ENCODE measurements around the gene PDE4D. TPM values are rescaled to one million over a fixed set of nuclear protein-coding genes. Genes with fewer than 3 reads are reported as not detected.

The PDE4D gene
- total RNA-seq, 2 experiments from 2014 or later = 0.50 to 0.51 TPM

DNA sequence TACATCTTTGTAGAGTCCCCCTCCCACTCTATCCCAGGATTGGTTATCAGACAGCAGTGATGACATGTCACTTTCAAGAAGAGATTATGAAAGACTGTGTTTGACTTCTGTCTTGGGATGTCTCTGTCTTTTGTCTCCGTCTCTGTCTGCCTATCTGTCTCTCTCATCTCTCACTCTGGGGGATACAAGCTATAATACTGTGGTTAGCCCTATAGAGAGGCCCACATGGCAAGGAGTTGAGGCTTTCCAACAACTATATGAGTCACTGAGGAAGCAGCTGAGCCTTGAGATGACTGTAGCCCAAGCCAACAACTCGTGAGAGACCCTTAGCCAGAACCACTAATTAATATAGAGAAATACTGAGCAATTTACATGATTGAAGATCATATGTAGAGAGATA, 284.8 kb downstream of the PDE4D start:
- POLR2A ChIA-PET = no interaction called here

DNA sequence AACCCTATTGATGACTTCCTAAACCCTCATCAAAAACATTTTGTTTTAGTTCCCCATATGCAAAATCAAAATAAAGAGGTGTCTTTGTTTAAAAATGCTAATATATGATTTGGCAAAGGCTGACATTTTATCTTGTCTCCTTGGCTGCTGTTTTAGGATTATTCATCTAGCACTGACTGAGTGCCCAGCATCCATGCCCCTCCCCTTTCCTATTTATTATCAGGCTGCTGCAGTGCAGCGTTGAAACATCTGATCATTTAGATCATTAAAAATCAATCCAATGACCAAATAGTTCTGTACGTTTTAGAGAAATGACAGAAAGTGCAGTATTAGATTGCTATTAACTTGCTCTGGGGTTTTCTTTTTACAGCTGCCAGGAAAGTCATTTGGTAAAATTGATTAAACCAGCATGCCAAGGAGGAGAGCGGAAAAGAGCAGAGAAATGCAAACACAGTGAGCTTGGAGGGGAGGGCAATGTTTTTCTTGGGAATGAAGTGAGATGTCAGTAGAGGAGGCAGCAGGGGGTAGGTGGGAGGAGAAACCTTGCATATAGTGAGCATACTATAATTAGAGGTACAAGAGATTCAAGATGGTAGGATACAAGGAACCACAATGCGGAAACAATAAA, 286.3 kb downstream of the PDE4D start:
- no peak for DNase-seq (ENCODE audit: low spot score)
- intact Hi-C loops (cut with micrococcal nuclease; ENCODE audit: unreplicated experiment) = no loop called here
- Histone ChIP-seq H3K4me2 (ENCODE audit: low read length) (no peak overlapping the region), H2AFZ (ENCODE audit: low read length) (no peak overlapping the region), H3K9me2 (ENCODE audit: insufficient read depth, low read length) (no peaks in the 10 kb centered on the region), H3K4me1 (ENCODE audit: insufficient read depth, low read length, poor library complexity, severe bottlenecking) (no peaks in the 10 kb centered on the region), H3K79me2 (ENCODE audit: insufficient read depth, low read depth, low read length) (no peaks in the 10 kb centered on the region), H3K4me3 (ENCODE audit: low read depth, low read length, poor library complexity, severe bottlenecking) (no peak overlapping the region), H4K20me1 (ENCODE audit: insufficient read depth, low read length) (no peaks in the 10 kb centered on the region), H3K36me3 (ENCODE audit: insufficient read depth, low read length) (no peaks in the 10 kb centered on the region), H3K9me3 (ENCODE audit: low read length) (no peaks in the 10 kb centered on the region), H3K27ac (ENCODE audit: low read depth, low read length, poor library complexity, severe bottlenecking) (no peak overlapping the region)
- BruUV-seq (replicated peaks) = no TSS peak
- ChIA-PET POLR2A (no interaction called here), CTCF (ENCODE audit: unreplicated experiment) (interaction anchor here (0.5 kb wide), 1 partner anchor 629 kb away, joined by 3 read pairs; no protein-coding TSS in a partner anchor)
- TF ChIP-seq EZH2phosphoT487 (IDR thresholded peaks at IDR 0.05; ENCODE audit: borderline replicate concordance, low read depth, low read length) = no peak
- TF ChIP-seq CTCF (conservative IDR thresholded peaks at IDR 0.05; ENCODE audit: low read length) = no peak

More for the DNA sequence above, 284.8 kb downstream of the PDE4D start:
- Histone ChIP-seq H3K9me3 (ENCODE audit: low read length) (no peaks in the 10 kb centered on the region), H2AFZ (ENCODE audit: low read length) (no peak overlapping the region), H3K27ac (ENCODE audit: low read depth, low read length, poor library complexity, severe bottlenecking) (no peak overlapping the region), H3K4me2 (ENCODE audit: low read length) (no peak overlapping the region), H3K4me1 (ENCODE audit: insufficient read depth, low read length, poor library complexity, severe bottlenecking) (no peaks in the 10 kb centered on the region), H4K20me1 (ENCODE audit: insufficient read depth, low read length) (no peaks in the 10 kb centered on the region), H3K4me3 (ENCODE audit: low read depth, low read length, poor library complexity, severe bottlenecking) (no peak overlapping the region), H3K9me2 (ENCODE audit: insufficient read depth, low read length) (no peaks in the 10 kb centered on the region), H3K79me2 (ENCODE audit: insufficient read depth, low read depth, low read length) (no peaks in the 10 kb centered on the region), H3K36me3 (ENCODE audit: insufficient read depth, low read length) (no peaks in the 10 kb centered on the region)
- DNase-seq (ENCODE audit: low spot score) = no peak
- CTCF ChIA-PET (ENCODE audit: unreplicated experiment) = no interaction called here
- TF ChIP-seq CTCF (conservative IDR thresholded peaks at IDR 0.05; ENCODE audit: low read length) = no peak
- no peak for TF ChIP-seq EZH2phosphoT487 (IDR thresholded peaks at IDR 0.05; ENCODE audit: borderline replicate concordance, low read depth, low read length)
- intact Hi-C loops (cut with micrococcal nuclease; ENCODE audit: unreplicated experiment) = no loop called here
- no TSS peak for BruUV-seq (replicated peaks)

GRCh38 chr5:59605915-59606314, 287.6 kb downstream of the PDE4D start:
- no peaks in the 10 kb centered on the region for H3K79me2 ChIP-seq (ENCODE audit: insufficient read depth, low read depth, low read length)

More at GRCh38 chr5:59605915-59606314, 287.6 kb downstream of the PDE4D start:
- no peaks in the 10 kb centered on the region for H3K4me1 ChIP-seq (ENCODE audit: insufficient read depth, low read length, poor library complexity, severe bottlenecking)
- DNase-seq (ENCODE audit: low spot score) = no peak
- CTCF ChIA-PET (ENCODE audit: unreplicated experiment) = no interaction called here
- intact Hi-C loops (cut with micrococcal nuclease; ENCODE audit: unreplicated experiment) = no loop called here
- no peak overlapping the region for H3K4me3 ChIP-seq (ENCODE audit: low read depth, low read length, poor library complexity, severe bottlenecking)
- no TSS peak for BruUV-seq (replicated peaks)
- no peaks in the 10 kb centered on the region for H3K9me3 ChIP-seq (ENCODE audit: low read length)
- TF ChIP-seq EZH2phosphoT487 (IDR thresholded peaks at IDR 0.05; ENCODE audit: borderline replicate concordance, low read depth, low read length) (no peak), CTCF (conservative IDR thresholded peaks at IDR 0.05; ENCODE audit: low read length) (no peak)
- no peaks in the 10 kb centered on the region for H3K9me2 ChIP-seq (ENCODE audit: insufficient read depth, low read length)
- H3K4me2 ChIP-seq (ENCODE audit: low read length) = no peak overlapping the region
- no peaks in the 10 kb centered on the region for H3K36me3 ChIP-seq (ENCODE audit: insufficient read depth, low read length)
- H4K20me1 ChIP-seq (ENCODE audit: insufficient read depth, low read length) = no peaks in the 10 kb centered on the region
- H2AFZ ChIP-seq (ENCODE audit: low read length) = no peak overlapping the region
- POLR2A ChIA-PET = interaction anchor here (0.5 kb wide), 1 partner anchor 1252 kb away, joined by 6 read pairs; no protein-coding TSS in a partner anchor
- H3K27ac ChIP-seq (ENCODE audit: low read depth, low read length, poor library complexity, severe bottlenecking) = no peak overlapping the region
